ENCODE measurements around the gene SERPINB5.
"Not testable (repeated sequence)": the region's sequence is repeated elsewhere in the genome, so short reads cannot be mapped to it uniquely, and the experiment has no call there.

Gene SERPINB5

GRCh38 chr18:63476668-63477067 lies at the start of gene SERPINB5:
Gene SERPINB5, plus strand, starts transcription at chr18:63476958. Its CDS starts 7,471 bp downstream, at chr18:63484429.
- DNase-seq: no peak

GRCh38 chr18:63427558-63427957 lies 49.2 kb upstream of the SERPINB5 start:
- no peak for DNase-seq

GRCh38 chr18:63430526-63430925 lies 46.2 kb upstream of the SERPINB5 start:
- DNase-seq: no peak

- no peak for DNase-seq
Observed at GRCh38 chr18:63431180-63431579, 45.6 kb upstream of the SERPINB5 start.

GRCh38 chr18:63433334-63433866 lies 43.4 kb upstream of the SERPINB5 start:
- no peak for DNase-seq

- no peak for DNase-seq
Observed at GRCh38 chr18:63438181-63438580, 38.6 kb upstream of the SERPINB5 start.

GRCh38 chr18:63439334-63439733 lies 37.4 kb upstream of the SERPINB5 start:
- peak; percentile 15 for DNase-seq

GRCh38 chr18:63440219-63440618 lies 36.5 kb upstream of the SERPINB5 start:
- no peak for DNase-seq

GRCh38 chr18:63440881-63441280 lies 35.9 kb upstream of the SERPINB5 start:
- no peak for DNase-seq

GRCh38 chr18:63443829-63444228 lies 32.9 kb upstream of the SERPINB5 start:
- DNase-seq: no peak

GRCh38 chr18:63444580-63444979 lies 32.2 kb upstream of the SERPINB5 start:
- no peak for DNase-seq

GRCh38 chr18:63445037-63445436 lies 31.7 kb upstream of the SERPINB5 start:
- no peak for DNase-seq

- no peak for DNase-seq
Observed at GRCh38 chr18:63446266-63446665, 30.5 kb upstream of the SERPINB5 start.

- DNase-seq: no peak
Observed at GRCh38 chr18:63447066-63447465, 29.7 kb upstream of the SERPINB5 start.

GRCh38 chr18:63449426-63449825 lies 27.3 kb upstream of the SERPINB5 start:
- no peak for DNase-seq

GRCh38 chr18:63451799-63452660 lies 24.7 kb upstream of the SERPINB5 start:
- no peak for DNase-seq

GRCh38 chr18:63452751-63453150 lies 24.0 kb upstream of the SERPINB5 start:
- DNase-seq: not testable (repeated sequence)

- DNase-seq: no peak
Observed at GRCh38 chr18:63454497-63454896, 22.3 kb upstream of the SERPINB5 start.

- DNase-seq: no peak
Observed at GRCh38 chr18:63457977-63458376, 18.8 kb upstream of the SERPINB5 start.

- no peak for DNase-seq
Observed at GRCh38 chr18:63460414-63460813, 16.3 kb upstream of the SERPINB5 start.

- DNase-seq: no peak
Observed at GRCh38 chr18:63464434-63464833, 12.3 kb upstream of the SERPINB5 start.

- DNase-seq: no peak
Observed at GRCh38 chr18:63465059-63465458, 11.7 kb upstream of the SERPINB5 start.

- DNase-seq: no peak
Observed at GRCh38 chr18:63467699-63468098, 9.1 kb upstream of the SERPINB5 start.

GRCh38 chr18:63468575-63468974 lies 8.2 kb upstream of the SERPINB5 start:
- DNase-seq: no peak

- DNase-seq: no peak
Observed at GRCh38 chr18:63470751-63471150, 6.0 kb upstream of the SERPINB5 start.

Data from stimulated activated CD4-positive, alpha-beta T cell treated with anti-CD3 and anti-CD28 coated beads, Interleukin-4, amount 100 ng/mL, for 1 hour (primary cell).